ENCODE data around the gene SUSD5.

DNA sequence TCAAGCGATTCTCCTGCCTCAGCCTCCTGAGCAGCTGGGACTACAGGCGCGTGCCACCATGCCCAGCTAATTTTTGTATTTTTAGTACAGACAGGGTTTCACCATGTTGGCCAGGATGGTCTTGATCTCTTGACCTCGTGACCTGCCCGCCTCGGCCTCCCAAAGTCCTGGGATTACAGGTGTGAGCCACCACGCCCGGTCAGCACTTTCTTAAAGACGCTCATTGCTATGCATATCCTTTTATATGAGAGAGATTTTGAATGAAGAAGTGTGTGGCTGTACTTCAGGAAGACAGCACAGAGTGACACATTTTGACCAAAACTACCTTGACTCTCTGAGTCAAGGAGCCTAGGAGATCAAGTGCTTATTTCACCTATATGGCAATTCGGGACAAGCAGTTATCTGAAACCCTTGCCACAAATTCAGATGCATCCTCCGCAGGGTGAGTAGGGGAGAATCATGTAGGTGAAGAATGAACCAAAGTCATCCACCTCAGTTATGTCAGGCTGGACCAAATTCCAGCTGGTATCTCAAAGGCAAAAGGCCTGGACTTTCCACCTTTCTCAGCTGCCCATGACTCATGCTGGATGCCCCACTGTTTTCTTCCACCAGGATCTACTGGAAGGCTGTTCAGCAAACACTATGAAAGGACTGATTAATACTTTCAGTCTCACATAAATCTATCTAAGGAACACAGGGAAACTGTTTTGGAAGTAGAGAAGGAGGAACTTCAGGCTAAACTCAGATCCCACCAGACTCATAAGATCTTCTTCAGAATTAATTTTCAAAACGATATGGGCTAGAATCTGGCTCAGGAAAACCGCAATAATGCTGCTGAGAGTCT, 31.9 kb downstream of the SUSD5 start:
- TF ChIP-seq CTCF (IDR thresholded peaks at IDR 0.05) (no peak), EP300 (IDR thresholded peaks at IDR 0.05; ENCODE audit: low read depth) (no peak), POLR2A (IDR thresholded peaks at IDR 0.05) (no peak)
